Central memory CD4-positive, alpha-beta T cell (primary cell): ENCODE results near the gene PRRG4.
A peak's percentile ranks its signal among the peaks of the same experiment; 100 is the strongest.
"Not testable (repeated sequence)": the region's sequence is repeated elsewhere in the genome, so short reads cannot be mapped to it uniquely, and the experiment has no call there.

Experiments used
- DNase-seq: peaks from one replicate; pipeline ENCODE4 v3.0.0; 2022
- total RNA-seq, 3 experiments: gene quantifications; one replicate each; lab custom pipeline; 2026; lab: John Stamatoyannopoulos, UW

Gene PRRG4
- total RNA-seq: 0 to 2.3 (median 0.19) reads per million in 3 experiments

DNA sequence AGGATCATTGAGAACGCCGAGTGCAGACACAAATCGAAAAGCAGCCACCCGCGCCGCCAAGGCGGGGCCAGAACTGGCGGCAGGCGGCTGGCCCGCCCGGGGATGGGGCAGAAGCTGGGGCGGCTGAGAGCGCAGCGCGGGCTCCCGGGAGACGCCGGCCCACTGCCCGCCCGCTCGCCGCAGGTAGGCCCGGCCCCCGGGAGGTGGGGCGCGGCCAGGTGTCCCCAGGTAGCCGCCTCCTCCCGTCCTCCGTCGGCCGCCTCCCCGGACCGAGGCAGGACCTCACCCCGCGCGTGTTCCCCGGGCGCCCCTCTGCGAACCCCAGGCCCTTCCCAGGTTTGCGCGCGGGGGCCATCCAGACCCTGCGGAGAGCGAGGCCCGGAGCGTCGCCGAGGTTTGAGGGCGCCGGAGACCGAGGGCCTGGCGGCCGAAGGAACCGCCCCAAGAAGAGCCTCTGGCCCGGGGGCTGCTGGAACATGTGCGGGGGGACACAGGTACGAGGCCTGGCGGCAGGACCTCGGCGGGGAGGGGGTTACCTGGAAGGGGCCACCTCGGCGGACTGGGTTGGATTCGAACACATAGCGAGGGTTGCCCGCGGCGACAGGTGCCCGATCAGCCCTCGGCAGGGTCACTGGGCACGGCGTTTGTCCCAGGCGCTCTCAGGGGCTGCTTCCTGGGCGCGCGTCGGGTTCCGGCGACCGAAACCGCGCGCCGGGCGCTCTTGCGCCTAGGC, at the start of gene PRRG4:
Gene PRRG4 (plus strand): TSS at position 248 of the 733 bp plus-strand sequence. CDS start 603 bp downstream, outside the sequence.
- DNase-seq: no peak

- not testable (repeated sequence) for DNase-seq
Observed at GRCh38 chr11:32780839-32781238, 48.9 kb upstream of the PRRG4 start.

- DNase-seq: no peak
Observed at GRCh38 chr11:32781721-32782120, 48.0 kb upstream of the PRRG4 start.

GRCh38 chr11:32785262-32785661, 44.5 kb upstream of the PRRG4 start:
- no peak for DNase-seq

DNA sequence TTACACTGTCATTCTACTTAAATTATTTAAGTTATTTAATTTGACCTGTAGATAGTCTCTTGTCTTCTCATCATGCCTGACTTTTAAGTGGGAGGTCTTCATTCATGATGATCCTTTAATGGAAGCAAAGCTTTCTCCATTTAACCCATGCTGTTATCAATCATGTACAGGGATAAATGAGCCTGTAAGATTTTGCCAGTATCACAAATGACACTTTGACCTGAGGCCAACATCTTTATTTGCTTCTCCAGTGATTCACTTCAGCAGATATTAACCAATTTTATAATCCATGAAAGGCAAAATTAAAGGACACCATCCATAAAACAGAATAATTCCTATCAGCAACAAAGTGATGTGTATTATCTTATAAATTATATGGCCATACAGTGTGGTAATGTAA, 42.9 kb upstream of the PRRG4 start:
- DNase-seq: no peak

DNA sequence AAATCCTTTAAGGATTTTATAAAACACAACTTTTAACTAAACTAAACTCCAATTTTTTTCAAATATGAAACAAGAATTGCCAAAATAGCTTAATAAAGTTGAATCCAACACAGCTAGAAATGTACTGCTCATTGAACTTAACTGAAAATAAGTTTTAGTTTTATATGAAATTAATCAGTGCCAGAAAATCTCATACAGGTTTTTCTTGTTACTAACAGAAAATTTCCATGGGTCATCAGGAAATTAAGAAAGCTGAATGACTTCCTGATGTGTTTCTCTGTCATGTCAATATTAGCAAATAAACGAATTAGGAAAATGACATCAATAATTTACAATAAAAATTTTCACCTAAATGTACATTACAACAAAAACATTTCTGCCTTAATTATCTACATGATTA, 38.8 kb upstream of the PRRG4 start:
- no peak for DNase-seq

DNA sequence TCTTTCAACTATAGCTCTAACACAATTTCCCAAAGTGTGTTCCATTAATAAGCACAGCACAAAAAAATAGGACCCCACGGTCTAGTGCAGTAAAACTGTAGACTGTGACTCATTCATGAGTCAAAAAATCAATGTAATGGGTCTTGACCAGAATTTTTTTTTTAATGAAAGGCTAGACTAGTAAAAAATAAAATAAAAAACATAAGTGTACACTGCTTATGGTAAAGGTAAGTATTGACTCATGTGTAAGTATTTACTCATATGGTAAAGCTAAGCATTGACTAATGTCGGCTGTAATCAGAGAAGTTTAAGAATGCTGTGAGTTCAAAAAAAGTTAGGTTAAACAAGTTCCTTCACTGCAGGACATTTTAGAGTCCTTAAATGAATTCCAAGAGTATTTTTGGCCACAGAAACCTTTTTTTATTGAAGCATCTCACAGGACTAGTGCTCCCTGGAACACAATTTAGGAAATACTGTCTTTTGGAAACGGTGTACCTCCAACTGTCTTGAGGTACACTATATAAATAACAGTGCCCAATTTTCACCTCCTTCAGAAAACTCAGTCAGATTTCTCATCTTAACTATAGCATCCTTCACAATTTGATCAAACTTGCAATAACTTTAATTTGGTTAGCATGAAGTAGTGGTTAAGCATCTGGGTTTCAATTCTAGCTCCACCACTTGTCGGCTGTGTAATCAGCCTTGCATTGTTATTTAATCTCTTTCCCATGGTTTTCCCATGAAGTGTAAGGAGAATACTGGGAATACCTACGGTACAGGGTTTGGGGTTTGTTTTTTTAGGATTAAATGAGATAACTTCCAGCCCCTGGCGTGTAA, 37.4 kb upstream of the PRRG4 start:
- DNase-seq: no peak

DNA sequence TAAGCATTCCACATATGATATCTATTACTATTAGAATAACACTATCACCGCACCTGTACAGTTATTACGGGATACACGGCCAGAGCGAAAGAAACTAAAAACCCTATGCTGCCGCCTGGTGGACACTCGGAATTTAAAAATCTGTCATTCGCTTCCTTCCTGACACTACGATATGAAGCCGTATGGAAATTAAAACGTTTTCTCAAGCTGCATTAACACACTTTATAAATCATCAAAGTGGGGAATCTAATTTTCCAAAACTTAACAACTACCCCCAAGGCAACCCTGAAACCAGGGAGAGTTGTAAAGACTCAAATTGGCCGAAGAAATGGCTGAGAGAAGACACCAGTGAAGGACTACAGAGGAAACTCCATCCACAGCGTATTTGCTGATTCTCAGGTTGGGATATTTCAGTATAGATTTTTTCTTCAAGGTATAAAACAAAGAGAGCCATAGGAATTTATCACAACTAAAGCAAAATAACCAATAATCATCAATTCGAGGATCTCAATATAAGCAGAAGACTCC, 36.7 kb upstream of the PRRG4 start:
- DNase-seq: peak; percentile 40

GRCh38 chr11:32794439-32794838, 35.3 kb upstream of the PRRG4 start, which contains the start of gene CCDC73:
Gene CCDC73 (minus strand): TSS chr11:32794662. CDS start chr11:32760243, 34,419 bp downstream.
- no peak for DNase-seq

GRCh38 chr11:32796425-32796824, 33.3 kb upstream of the PRRG4 start:
- no peak for DNase-seq

GRCh38 chr11:32809313-32809712, 20.4 kb upstream of the PRRG4 start:
- DNase-seq: no peak

DNA sequence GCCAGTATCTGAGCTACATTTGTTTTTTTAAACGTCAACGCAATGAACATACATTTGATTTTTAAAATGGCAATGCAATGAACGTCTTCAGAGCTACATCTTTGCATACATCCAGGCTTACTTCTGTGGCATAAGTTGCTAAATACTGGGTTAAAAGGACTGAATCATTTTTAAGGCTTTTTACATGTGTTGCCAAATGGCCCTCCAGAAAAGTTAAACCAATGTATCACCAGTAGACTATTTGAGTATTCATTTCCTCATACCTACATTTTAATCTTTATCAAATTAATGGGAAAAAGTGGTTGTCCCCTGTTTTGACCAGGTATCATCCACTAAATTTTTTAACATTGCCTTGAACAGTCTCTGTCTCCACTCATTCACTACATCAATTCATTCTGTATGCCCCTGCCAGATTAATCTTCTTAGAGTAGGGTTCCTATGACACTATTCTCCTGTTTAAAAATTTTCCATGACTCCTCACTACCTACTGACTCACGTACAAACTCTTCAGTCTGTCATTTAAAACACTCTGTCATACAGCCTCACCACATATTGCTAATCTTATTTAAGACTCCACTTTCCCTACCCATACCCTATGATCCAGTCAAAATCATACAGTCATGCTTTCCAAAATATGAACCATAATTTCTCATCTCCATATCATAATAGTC, 12.4 kb upstream of the PRRG4 start:
- DNase-seq: no peak

- no peak for DNase-seq
Observed at GRCh38 chr11:32817852-32818183, 11.9 kb upstream of the PRRG4 start.

GRCh38 chr11:32819187-32819586, 10.5 kb upstream of the PRRG4 start:
- no peak for DNase-seq

DNA sequence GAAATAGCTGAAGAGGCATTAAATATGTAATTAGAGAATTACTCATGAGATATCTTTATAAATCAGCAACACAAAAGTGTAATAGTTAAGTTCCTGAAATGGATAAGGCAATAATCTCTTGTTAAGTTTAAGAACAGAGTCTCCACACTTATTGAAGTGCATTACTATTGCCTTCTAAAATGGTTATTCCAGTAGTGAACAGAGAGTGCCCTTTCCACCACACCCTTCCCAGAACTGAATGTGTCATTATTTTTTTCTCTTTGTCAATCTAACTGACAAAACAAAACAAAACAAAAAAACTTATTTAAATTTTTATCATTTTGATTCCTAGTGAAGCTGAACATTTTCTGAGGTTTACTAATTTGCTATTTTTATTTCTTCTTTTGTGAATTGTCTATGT, 9.2 kb upstream of the PRRG4 start:
- DNase-seq: no peak

DNA sequence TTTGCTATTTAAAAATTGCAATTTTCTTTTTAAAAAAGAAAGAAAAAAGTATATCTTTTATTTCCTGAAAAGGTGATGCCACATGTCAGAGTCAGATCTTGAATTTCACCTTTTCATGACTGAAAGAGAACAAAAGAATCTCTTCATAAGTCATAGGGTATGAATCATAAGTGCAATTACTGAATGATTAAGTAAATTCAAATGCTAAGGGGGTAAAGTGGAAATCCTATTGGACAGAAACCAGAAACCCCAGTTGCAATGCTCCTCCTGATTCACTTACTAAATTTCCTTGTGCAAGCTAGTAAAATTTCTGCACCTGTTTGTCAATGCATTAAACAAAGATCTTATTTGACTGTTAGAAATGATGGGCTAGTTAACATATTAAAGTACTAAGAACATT, 8.2 kb upstream of the PRRG4 start:
- DNase-seq: no peak

DNA sequence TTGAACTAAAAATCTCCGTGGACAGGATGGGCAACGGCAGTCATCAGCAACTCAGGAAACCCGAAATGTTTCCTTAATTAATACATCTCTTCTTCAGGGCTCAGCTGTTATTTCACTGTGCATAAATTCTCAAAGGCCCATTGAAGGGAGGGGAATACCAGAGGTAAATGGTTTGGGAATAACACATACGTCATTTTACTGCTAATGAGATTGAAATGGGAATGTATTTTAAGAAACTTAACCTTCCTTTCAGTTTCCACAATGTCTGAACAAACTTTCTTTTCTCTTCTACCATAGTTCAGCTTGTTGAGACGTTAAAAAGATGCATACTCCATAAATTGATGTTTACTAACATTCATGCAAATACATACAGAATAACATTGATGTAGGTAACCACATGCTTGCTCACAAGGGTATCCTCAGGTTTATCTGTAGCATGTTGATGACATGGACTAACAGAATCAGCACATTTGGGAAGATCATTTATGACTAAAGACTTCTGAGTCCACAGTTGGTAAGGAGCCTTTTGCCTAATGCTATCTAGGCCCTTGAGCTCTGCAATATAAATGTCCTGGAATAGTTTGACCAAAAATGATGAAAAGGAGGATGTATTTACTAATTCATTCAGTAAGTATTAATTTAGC, 7.7 kb upstream of the PRRG4 start:
- DNase-seq: no peak

DNA sequence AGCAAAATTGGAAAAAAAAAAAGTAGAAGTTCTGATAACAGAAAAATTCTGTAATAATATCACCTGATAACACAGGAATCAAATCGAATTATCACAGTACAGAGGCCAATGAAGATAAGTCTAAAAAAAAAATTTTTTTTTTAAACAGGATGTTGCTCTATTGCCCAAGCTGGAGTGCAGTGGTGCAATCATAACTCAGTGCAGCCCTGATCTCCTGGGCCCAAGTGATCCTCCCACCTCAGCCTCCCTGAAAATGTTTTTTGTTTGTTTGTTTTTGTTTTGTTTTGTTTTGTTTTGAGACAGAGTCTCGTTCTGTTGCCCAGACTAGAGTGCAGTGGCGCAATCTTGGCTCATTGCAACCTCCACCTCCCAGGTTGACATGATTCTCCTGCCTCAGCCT, 6.1 kb upstream of the PRRG4 start:
- not testable (repeated sequence) for DNase-seq

DNA sequence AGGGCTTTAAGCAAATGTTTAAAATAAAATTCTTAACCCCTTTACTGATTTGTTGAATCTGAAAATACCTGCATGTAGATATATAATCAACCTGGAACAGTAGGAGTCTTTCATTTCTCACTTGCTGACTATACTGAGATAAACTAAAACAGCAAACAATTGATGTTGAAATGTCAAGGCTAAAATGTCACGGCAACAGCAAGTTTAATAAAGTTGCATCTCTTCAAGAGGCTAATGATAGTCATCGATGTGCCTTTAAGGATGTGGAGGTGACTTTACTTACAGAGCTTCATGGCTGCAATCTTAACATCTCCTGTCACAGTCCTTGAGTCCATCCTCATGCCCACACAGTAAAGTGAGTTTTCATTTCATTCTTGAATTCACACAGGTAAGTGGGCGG, 3.6 kb upstream of the PRRG4 start:
- DNase-seq: no peak

DNA sequence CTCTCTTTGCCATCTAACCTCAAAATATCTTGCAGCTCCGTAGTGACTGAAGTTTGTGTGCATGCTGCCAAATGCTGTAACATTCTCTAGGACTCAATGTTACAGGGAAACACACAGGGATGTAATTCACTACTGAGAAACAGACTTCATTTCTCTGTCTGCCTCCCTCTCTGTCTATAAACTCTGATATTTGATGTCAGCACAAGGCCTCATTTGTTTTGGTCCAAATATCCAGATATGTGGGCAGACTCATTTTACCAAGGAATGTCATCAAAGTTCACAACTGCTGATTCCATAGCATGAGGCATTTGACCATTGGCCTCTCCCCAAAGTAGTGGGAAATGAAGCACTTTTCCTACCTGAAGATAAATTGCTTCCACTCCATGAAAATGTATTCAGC, 2.5 kb upstream of the PRRG4 start:
- no peak for DNase-seq

DNA sequence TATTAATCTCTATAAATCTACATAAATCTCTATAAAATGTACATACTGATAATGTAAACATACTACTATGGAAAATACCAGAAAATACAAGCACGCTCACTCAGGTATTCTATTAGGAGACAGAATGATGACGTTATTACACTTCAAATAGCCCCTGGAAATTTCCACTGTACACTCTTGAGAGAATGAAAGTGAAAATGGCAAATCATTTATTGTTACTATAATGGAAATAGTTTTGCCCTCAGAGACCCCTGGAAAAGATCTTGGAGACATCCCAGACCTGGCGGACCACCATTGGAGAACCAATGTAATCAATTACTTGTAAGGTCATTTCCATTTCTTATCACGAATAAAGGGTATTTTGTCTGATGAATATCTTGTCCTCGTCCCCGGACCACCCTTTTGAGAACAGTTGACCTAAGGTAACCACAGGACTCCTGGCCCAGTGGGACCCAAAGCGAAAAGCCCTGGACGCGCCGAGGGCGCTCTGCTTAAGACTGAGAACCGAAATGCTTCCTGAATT, 509 bp upstream of the PRRG4 start:
- DNase-seq: no peak

DNA sequence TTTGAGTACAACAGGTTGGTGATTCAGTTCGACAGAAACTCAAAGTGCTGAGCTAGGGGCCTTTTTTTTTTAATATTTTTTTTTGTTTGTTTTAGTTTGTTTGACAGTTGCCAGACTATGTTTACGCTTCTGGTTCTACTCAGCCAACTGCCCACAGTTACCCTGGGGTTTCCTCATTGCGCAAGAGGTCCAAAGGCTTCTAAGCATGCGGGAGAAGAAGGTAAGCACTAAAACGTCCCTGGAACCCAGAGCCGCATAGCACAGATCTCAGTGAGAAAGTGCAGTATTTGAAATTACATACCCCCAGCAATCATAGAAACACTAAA, 649 bp downstream of the PRRG4 start:
- no peak for DNase-seq

- DNase-seq: no peak
Observed at GRCh38 chr11:32830796-32831195, 1.1 kb downstream of the PRRG4 start.
